Smooth muscle cell (in vitro differentiated cells): ENCODE data around the gene NAA40. TPM values are rescaled to one million over a fixed set of nuclear protein-coding genes. Genes with fewer than 3 reads are reported as not detected.
A peak's percentile ranks its signal among the peaks of the same experiment; 100 is the strongest.

Experiments used
- DNase-seq: peaks from one replicate; lab custom pipeline; 2025; ENCODE audit not compliant: unreplicated experiment; lab: John Stamatoyannopoulos, UW
- H2AFZ ChIP-seq: fragments of 200-600 bp; sonication (generic); 2 replicates; pipeline ENCODE4 v1.6.0; 2016; ENCODE audit warnings: antibody characterized with exemption, low read depth, mild to moderate bottlenecking
- H3F3A ChIP-seq: fragments of 200-600 bp; sonication (generic); 2 replicates; pipeline ENCODE4 v1.6.0; 2017; ENCODE audit warnings: antibody characterized with exemption, low read depth
- H3K27ac ChIP-seq: fragments of 200-600 bp; sonication (generic); 2 replicates; pipeline ENCODE4 v1.5.1; 2016; ENCODE audit warnings: low read depth, mild to moderate bottlenecking
- H3K27me3 ChIP-seq: fragments of 200-600 bp; sonication (generic); 2 replicates; pipeline ENCODE4 v1.6.1; 2016; ENCODE audit warnings: low read depth, mild to moderate bottlenecking
- H3K36me3 ChIP-seq: fragments of 200-600 bp; sonication (generic); 2 replicates; pipeline ENCODE4 v1.5.1; 2016; ENCODE audit warnings: low read depth
- H3K4me1 ChIP-seq: fragments of 200-600 bp; sonication (generic); 2 replicates; pipeline ENCODE4 v1.5.1; 2016; ENCODE audit warnings: low read depth
- H3K4me2 ChIP-seq: fragments of 200-600 bp; sonication (generic); 2 replicates; pipeline ENCODE4 v1.6.0; 2016; ENCODE audit warnings: mild to moderate bottlenecking
- H3K4me3 ChIP-seq: fragments of 200-600 bp; sonication (generic); 2 replicates; pipeline ENCODE4 v1.5.1; 2016; ENCODE audit warnings: mild to moderate bottlenecking
- H3K79me2 ChIP-seq: fragments of 200-600 bp; sonication (generic); 2 replicates; pipeline ENCODE4 v1.6.0; 2016; ENCODE audit warnings: low read depth, mild to moderate bottlenecking
- H3K9ac ChIP-seq: fragments of 200-600 bp; sonication (generic); 2 replicates; pipeline ENCODE4 v1.6.0; 2016; ENCODE audit warnings: low read depth
- H3K9me3 ChIP-seq: fragments of 200-600 bp; sonication (generic); replicated peaks from 2 replicates; pipeline ENCODE4 v1.5.1; 2016; ENCODE audit warnings: low read depth
- H4K20me1 ChIP-seq: fragments of 200-600 bp; sonication (generic); 2 replicates; pipeline ENCODE4 v1.6.0; 2016; ENCODE audit warnings: low read depth
- CTCF ChIP-seq: fragments of 200-600 bp; sonication (generic); IDR thresholded peaks from 2 replicates; pipeline ENCODE4 v1.5.1; 2017; ENCODE audit warnings: borderline replicate concordance, mild to moderate bottlenecking, antibody characterized with exemption; ENCODE audit not compliant: insufficient read depth, poor library complexity, severe bottlenecking
- WGBS: methylation state at CpG from one replicate; pipeline ENCODE4 v1.1.7; 2016; ENCODE audit warnings: low lambda C conversion rate; 5-methylcytosine and 5-hydroxymethylcytosine counted together
- polyA plus RNA-seq: library from polyadenylated mRNA; unstranded; fragments of >200 nt; fragmentation: Nextera tagmentation; extraction: Ambion mirVana; gene quantifications from 2 replicates; pipeline ENCODE4 v1.2.1, GENCODE V29; 2016
- total RNA-seq: library from RNA; depleted of rRNA; stranded (reverse); fragments of >200 nt; gene quantifications from 2 replicates; pipeline ENCODE4 v1.2.3, GENCODE V29; 2014

NAA40 gene
- total and polyA plus RNA-seq, 2 experiments from 2014 or later: 7.6 to 11.3 TPM

GRCh38 chr11:63998558-63999348 lies 60.0 kb downstream of the NAA40 start:
- peak overlapping the region; percentile 92 for H3K4me2 ChIP-seq
- H3K4me3 ChIP-seq: peak overlapping the region; percentile 44

GRCh38 chr11:63999349-64000025 lies 60.7 kb downstream of the NAA40 start:
- 2% methylated on average over 19 of the region's 59 CpGs for WGBS
- H3K4me2 ChIP-seq: peak overlapping the region; percentile 92
- H2AFZ ChIP-seq: no peak overlapping the region

More at GRCh38 chr11:63998558-63999348, 60.0 kb downstream of the NAA40 start:
- Histone ChIP-seq H3K9ac (no peak overlapping the region), H3K9me3 (no peaks in the 10 kb centered on the region), H3K36me3 (no peaks in the 10 kb centered on the region), H3K79me2 (no peaks in the 10 kb centered on the region), H2AFZ (no peak overlapping the region), H4K20me1 (peaks cover 66% of the 10 kb centered on the region), H3K27me3 (no peaks in the 10 kb centered on the region), H3F3A (no peaks in the 10 kb centered on the region), H3K27ac (no peak overlapping the region), H3K4me1 (peaks cover 21% of the 10 kb centered on the region)
- no peak for DNase-seq
- TF ChIP-seq CTCF: no peak
- 29% methylated on average over 32 of the region's 54 CpGs for WGBS

GRCh38 chr11:64000026-64000739 lies 61.4 kb downstream of the NAA40 start:
- H3K9ac ChIP-seq: no peak overlapping the region

More at GRCh38 chr11:63999349-64000025, 60.7 kb downstream of the NAA40 start:
- no peaks in the 10 kb centered on the region for H3K27me3 ChIP-seq
- H3K36me3 ChIP-seq: no peaks in the 10 kb centered on the region
- H3K4me1 ChIP-seq: peaks cover 21% of the 10 kb centered on the region
- no peak overlapping the region for H3K9ac ChIP-seq
- peaks cover 58% of the 10 kb centered on the region for H4K20me1 ChIP-seq
- H3K9me3 ChIP-seq: no peaks in the 10 kb centered on the region
- no peaks in the 10 kb centered on the region for H3K79me2 ChIP-seq
- H3K4me3 ChIP-seq: peak overlapping the region; percentile 44
- no peak for TF ChIP-seq CTCF
- H3F3A ChIP-seq: no peaks in the 10 kb centered on the region
- no peak overlapping the region for H3K27ac ChIP-seq
- peak; percentile 25 for DNase-seq

More at GRCh38 chr11:64000026-64000739, 61.4 kb downstream of the NAA40 start:
- H3K4me2 ChIP-seq: peak overlapping the region; percentile 92
- DNase-seq: peak; percentile 58
- H3K79me2 ChIP-seq: no peaks in the 10 kb centered on the region
- H3K27ac ChIP-seq: no peak overlapping the region
- TF ChIP-seq CTCF: peak; percentile 82
- 2% methylated on average over 34 of the region's 67 CpGs for WGBS
- H3K36me3 ChIP-seq: no peaks in the 10 kb centered on the region
- H4K20me1 ChIP-seq: peaks cover 53% of the 10 kb centered on the region
- H3K27me3 ChIP-seq: no peaks in the 10 kb centered on the region
- no peak overlapping the region for H2AFZ ChIP-seq
- H3K9me3 ChIP-seq: no peaks in the 10 kb centered on the region
- no peaks in the 10 kb centered on the region for H3F3A ChIP-seq
- peaks cover 21% of the 10 kb centered on the region for H3K4me1 ChIP-seq
- H3K4me3 ChIP-seq: peak overlapping the region; percentile 44
